ENCODE measurements around the gene REPIN1.

- TF ChIP-seq CTCF (IDR thresholded peaks at IDR 0.05), result no peak
- TF ChIP-seq POLR2A (IDR thresholded peaks at IDR 0.05), result no peak
Measured at GRCh38 chr7:150365673-150366398, 2.8 kb upstream of the REPIN1 start.
